Keratinocyte (primary cell): ENCODE results near the gene KLF1. TPM values are rescaled to one million over a fixed set of nuclear protein-coding genes. Genes with fewer than 3 reads are reported as not detected.

Experiments used
- DNase-seq: peaks from one replicate; pipeline ENCODE4 v3.0.0-alpha.2; 2011; ENCODE audit warnings: low read depth, missing footprints, low spot score
- FAIRE-seq: peaks from 2 replicates; lab custom pipeline; 2011; peaks lifted over from hg19 to GRCh38; lab: Jason Lieb, UNC
- H2AFZ ChIP-seq: 2 replicates; pipeline ENCODE4 v1.6.0; 2012; ENCODE audit warnings: low read length, control low read depth, inconsistent platforms; ENCODE audit not compliant: control insufficient read depth
- H3K27ac ChIP-seq: 2 replicates; pipeline ENCODE4 v1.5.1; 2011; ENCODE audit warnings: low read length; ENCODE audit not compliant: control insufficient read depth, insufficient read depth
- H3K27me3 ChIP-seq: 3 replicates; pipeline ENCODE4 v1.6.0; 2011; ENCODE audit warnings: low read length; ENCODE audit not compliant: control insufficient read depth, insufficient read depth; ENCODE audit errors: extremely low read depth
- H3K36me3 ChIP-seq, 2 experiments: 2 replicates in 1 of 2; 3 replicates in 1 of 2; pipeline ENCODE4 v1.5.1; 2011; ENCODE audit warnings: low read length in 2 of 2, mild to moderate bottlenecking in 1 of 2; ENCODE audit not compliant: control insufficient read depth in 2 of 2, insufficient read depth in 2 of 2; ENCODE audit errors: extremely low read depth in 1 of 2
- H3K4me1 ChIP-seq: 3 replicates; pipeline ENCODE4 v1.5.1; 2011; ENCODE audit warnings: low read length; ENCODE audit not compliant: control insufficient read depth, insufficient read depth; ENCODE audit errors: extremely low read depth
- H3K4me2 ChIP-seq: 3 replicates; pipeline ENCODE4 v1.6.0; 2011; ENCODE audit warnings: low read depth, low read length; ENCODE audit not compliant: control insufficient read depth, insufficient read depth; ENCODE audit errors: extremely low read depth
- H3K4me3 ChIP-seq, 3 experiments: fragments of 200-600 bp in 1 of 3; sonication (generic) in 1 of 3; 2 replicates in 2 of 3; 3 replicates in 1 of 3; pipeline ENCODE4 v1.5.1; 2011 to 2016; ENCODE audit warnings: low read length in 3 of 3, mild to moderate bottlenecking in 3 of 3, control low read depth in 2 of 3, inconsistent platforms in 1 of 3, low read depth in 1 of 3, mixed read lengths in 1 of 3, mixed run types in 1 of 3, moderate library complexity in 1 of 3; ENCODE audit not compliant: control insufficient read depth in 2 of 3, insufficient read depth in 2 of 3; ENCODE audit errors: extremely low read depth in 1 of 3
- H3K79me2 ChIP-seq: 2 replicates; pipeline ENCODE4 v1.6.0; 2012; ENCODE audit warnings: low read length; ENCODE audit not compliant: control insufficient read depth, insufficient read depth
- H3K9ac ChIP-seq: 3 replicates; pipeline ENCODE4 v1.6.0; 2011; ENCODE audit warnings: low read length; ENCODE audit not compliant: control insufficient read depth, insufficient read depth; ENCODE audit errors: extremely low read depth
- H3K9me1 ChIP-seq: 3 replicates; pipeline ENCODE4 v1.6.0; 2011; ENCODE audit warnings: low read length; ENCODE audit not compliant: control insufficient read depth, insufficient read depth; ENCODE audit errors: extremely low read depth
- H3K9me3 ChIP-seq: 2 replicates; pipeline ENCODE4 v1.5.1; 2012; ENCODE audit warnings: low read depth, low read length; ENCODE audit not compliant: control insufficient read depth
- H4K20me1 ChIP-seq: 3 replicates; pipeline ENCODE4 v1.6.0; 2011; ENCODE audit warnings: low read length; ENCODE audit not compliant: control insufficient read depth, insufficient read depth; ENCODE audit errors: extremely low read depth
- EZH2 ChIP-seq: IDR thresholded peaks from one replicate; pipeline ENCODE4 v1.6.1; 2012; ENCODE audit warnings: inconsistent platforms, mild to moderate bottlenecking, low read length, moderate library complexity
- dilution Hi-C: fragments of 300-500 bp; cut with MboI; formaldehyde crosslinking; loops from one replicate; pipeline ENCODE4 v1.7.0; 2020; ENCODE audit warnings: low sequenced_read_pairs; ENCODE audit not compliant: extremely low pct_ligation_motif_present
- polyA plus RNA-seq, 5 experiments: library from polyadenylated mRNA; depleted of rRNA in 3 of 5; stranded (reverse) in 3 of 5; stranded (forward) in 1 of 5; unstranded in 1 of 5; fragments of >200 nt; gene quantifications; 1 replicate in 1 of 5; 2 replicates in 3 of 5; 3 replicates in 1 of 5; pipeline versions ENCODE4 v1.2.1 to v1.2.3, GENCODE V29; 2011 to 2012; ENCODE audit warnings: missing spikeins in 2 of 5, low read depth in 1 of 5, low replicate concordance in 1 of 5
- TF ChIP-seq, protein P1 (sequence below), 3 experiments: IDR thresholded peaks in 1 of 3; conservative IDR thresholded peaks in 1 of 3; optimal IDR thresholded peaks in 1 of 3; 2 replicates in 2 of 3; 3 replicates in 1 of 3; pipeline versions ENCODE3 to v1.5.1; 2011; ENCODE audit warnings: low read length in 3 of 3, mild to moderate bottlenecking in 3 of 3, moderate library complexity in 2 of 3, control low read depth in 1 of 3, inconsistent platforms in 1 of 3; ENCODE audit not compliant: insufficient read depth in 2 of 3; ENCODE audit errors: extremely low read depth in 1 of 3

The KLF1 gene
- polyA plus RNA-seq, 1 donor (not counting 4 experiments of a cell fraction or from before 2014, with no cell fraction given) = not detected

DNA sequence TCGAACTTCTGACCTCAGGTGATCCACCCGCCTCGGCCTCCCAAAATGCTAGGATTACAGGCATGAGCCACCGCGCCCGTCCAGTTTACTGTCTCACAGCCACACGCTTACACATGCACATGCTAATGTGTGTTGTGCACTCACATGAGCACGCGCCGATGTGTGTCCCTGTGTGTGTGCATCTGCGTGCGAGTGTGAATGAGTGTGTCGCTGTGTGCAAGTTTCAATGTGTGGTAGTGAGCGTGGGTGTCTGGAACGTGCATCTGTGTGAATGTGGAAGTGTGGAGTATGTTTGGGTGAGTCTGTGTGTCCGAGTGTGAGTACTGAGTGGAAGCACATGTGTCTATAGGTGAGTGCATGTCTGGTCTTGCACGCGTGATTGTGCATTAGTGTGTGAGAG lies 44.5 kb downstream of the KLF1 start:
- Histone ChIP-seq H4K20me1 (no peaks in the 10 kb centered on the region), H3K27me3 (peaks cover 37% of the 10 kb centered on the region), H3K36me3 (no peaks in the 10 kb centered on the region), H3K9me3 (no peaks in the 10 kb centered on the region), H2AFZ (no peak overlapping the region), H3K4me1 (peaks cover 15% of the 10 kb centered on the region), H3K9me1 (no peaks in the 10 kb centered on the region), H3K27ac (no peak overlapping the region), H3K9ac (no peak overlapping the region), H3K4me2 (no peak overlapping the region), H3K79me2 (no peaks in the 10 kb centered on the region), H3K4me3 (no peak overlapping the region)
- no peak for TF ChIP-seq EZH2
- TF ChIP-seq, protein P1, sequence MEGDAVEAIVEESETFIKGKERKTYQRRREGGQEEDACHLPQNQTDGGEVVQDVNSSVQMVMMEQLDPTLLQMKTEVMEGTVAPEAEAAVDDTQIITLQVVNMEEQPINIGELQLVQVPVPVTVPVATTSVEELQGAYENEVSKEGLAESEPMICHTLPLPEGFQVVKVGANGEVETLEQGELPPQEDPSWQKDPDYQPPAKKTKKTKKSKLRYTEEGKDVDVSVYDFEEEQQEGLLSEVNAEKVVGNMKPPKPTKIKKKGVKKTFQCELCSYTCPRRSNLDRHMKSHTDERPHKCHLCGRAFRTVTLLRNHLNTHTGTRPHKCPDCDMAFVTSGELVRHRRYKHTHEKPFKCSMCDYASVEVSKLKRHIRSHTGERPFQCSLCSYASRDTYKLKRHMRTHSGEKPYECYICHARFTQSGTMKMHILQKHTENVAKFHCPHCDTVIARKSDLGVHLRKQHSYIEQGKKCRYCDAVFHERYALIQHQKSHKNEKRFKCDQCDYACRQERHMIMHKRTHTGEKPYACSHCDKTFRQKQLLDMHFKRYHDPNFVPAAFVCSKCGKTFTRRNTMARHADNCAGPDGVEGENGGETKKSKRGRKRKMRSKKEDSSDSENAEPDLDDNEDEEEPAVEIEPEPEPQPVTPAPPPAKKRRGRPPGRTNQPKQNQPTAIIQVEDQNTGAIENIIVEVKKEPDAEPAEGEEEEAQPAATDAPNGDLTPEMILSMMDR (optimal IDR thresholded peaks at IDR 0.05 in 1 of 3, IDR thresholded peaks at IDR 0.05 in 1 of 3, conservative IDR thresholded peaks at IDR 0.05 in 1 of 3; ENCODE audit: extremely low read depth in 1 of 3, insufficient read depth in 2 of 3, low read length in 3 of 3) = no peak
- dilution Hi-C loops = no loop called here
- DNase-seq = no peak
- FAIRE-seq = no peak

DNA sequence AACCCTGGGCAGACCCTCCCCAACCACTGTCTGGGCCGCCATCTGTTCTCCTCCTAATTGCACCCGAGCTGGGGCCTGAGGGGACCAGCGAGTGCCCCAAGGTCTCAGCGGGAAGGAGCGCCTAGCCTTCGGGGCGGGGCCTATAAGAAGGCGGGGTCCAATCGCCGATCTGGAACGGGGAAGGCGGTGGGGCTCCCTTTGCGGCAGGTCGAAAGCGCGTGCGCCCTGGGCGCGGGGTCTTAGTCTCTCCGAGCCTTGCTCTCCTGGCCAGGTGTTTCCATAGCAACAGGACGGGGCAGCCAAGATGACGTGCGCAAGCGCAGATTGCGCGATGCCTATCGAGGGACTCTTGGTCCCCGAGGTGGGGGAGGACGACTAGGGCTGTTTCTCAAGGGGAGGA lies 45.9 kb downstream of the KLF1 start:
- no peak for FAIRE-seq
- no peaks in the 10 kb centered on the region for H4K20me1 ChIP-seq
- peak overlapping the region; percentile 27 to 49 (median 48) for H3K4me3 ChIP-seq

More for the DNA sequence above, 45.9 kb downstream of the KLF1 start:
- H3K9me1 ChIP-seq = no peaks in the 10 kb centered on the region
- H3K79me2 ChIP-seq = no peaks in the 10 kb centered on the region
- dilution Hi-C loops = no loop called here
- DNase-seq = no peak
- no peaks in the 10 kb centered on the region for H3K36me3 ChIP-seq
- H3K4me2 ChIP-seq = peak overlapping the region; percentile 67
- peak overlapping the region; percentile 44 for H2AFZ ChIP-seq
- no peaks in the 10 kb centered on the region for H3K9me3 ChIP-seq
- H3K9ac ChIP-seq = no peak overlapping the region
- peaks cover 14% of the 10 kb centered on the region for H3K4me1 ChIP-seq
- TF ChIP-seq, protein P1 (optimal IDR thresholded peaks at IDR 0.05 in 1 of 3, IDR thresholded peaks at IDR 0.05 in 1 of 3, conservative IDR thresholded peaks at IDR 0.05 in 1 of 3; ENCODE audit: extremely low read depth in 1 of 3, insufficient read depth in 2 of 3, low read length in 3 of 3) = no peak
- TF ChIP-seq EZH2 = no peak
- no peak overlapping the region for H3K27ac ChIP-seq
- H3K27me3 ChIP-seq = peaks cover 45% of the 10 kb centered on the region
